HCT116 (cell line): ENCODE measurements around the gene TDRD10.

Experiments used
- CTCF ChIP-seq, 3 experiments: fragments of 200-600 bp in 1 of 3; sonication (generic) in 1 of 3; IDR thresholded peaks in 2 of 3; conservative IDR thresholded peaks in 1 of 3; 2 replicates each; pipeline ENCODE4 v1.5.1; 2012 to 2017; ENCODE audit warnings: low read depth in 2 of 3, low read length in 2 of 3, antibody characterized with exemption in 1 of 3, borderline replicate concordance in 1 of 3, control low read depth in 1 of 3, mild to moderate bottlenecking in 1 of 3, mixed read lengths in 1 of 3, mixed run types in 1 of 3, moderate library complexity in 1 of 3; ENCODE audit not compliant: insufficient read depth in 1 of 3
- POLR2A ChIP-seq: IDR thresholded peaks from 2 replicates; pipeline ENCODE4 v1.7.0; 2011; ENCODE audit warnings: borderline replicate concordance; ENCODE audit not compliant: insufficient read depth, insufficient read length; ENCODE audit errors: extremely low read depth
- REST ChIP-seq: IDR thresholded peaks from 2 replicates; pipeline ENCODE4 v1.6.1; 2012; ENCODE audit warnings: low read depth
- ZFX ChIP-seq: fragments of 450-650 bp; IDR thresholded peaks from 2 replicates; pipeline ENCODE4 v1.6.1; 2017

- no peak for TF ChIP-seq POLR2A
- TF ChIP-seq ZFX, result no peak
- TF ChIP-seq CTCF (IDR thresholded peaks at IDR 0.05 in 2 of 3, conservative IDR thresholded peaks at IDR 0.05 in 1 of 3; ENCODE audit: borderline replicate concordance in 1 of 3, insufficient read depth in 1 of 3, low read depth in 2 of 3, low read length in 2 of 3), result no peak
- TF ChIP-seq REST, result no peak
Observed at GRCh38 chr1:154454386-154455120, 47.5 kb upstream of the TDRD10 start.
